T-cell (primary cell): ENCODE results near the gene MYO5C. TPM values are rescaled to one million over a fixed set of nuclear protein-coding genes. Genes with fewer than 3 reads are reported as not detected.
A peak's percentile ranks its signal among the peaks of the same experiment; 100 is the strongest.

ENCODE experiments used
- ATAC-seq, 4 experiments: fragments of 200-7000 bp in 3 of 4; fragments of 150-1000 bp in 1 of 4; cut with Tn5 transposase; replicated peaks in 1 of 4; 1 replicate in 3 of 4; 2 replicates in 1 of 4; pipeline ENCODE4 v1.10.0; 2021; ENCODE audit warnings: moderate library complexity in 3 of 4, mild to moderate bottlenecking in 2 of 4, moderate number of reproducible peaks in 1 of 4
- CTCF ChIA-PET, 2 donors: fragments of 300-600 bp; sonication (Branson Sonifier 250); formaldehyde crosslinking; loops; one replicate each; lab custom pipeline; 2022; ENCODE audit warnings: antibody characterized with exemption in 2 of 2; lab: Charles Lee
- POLR2A ChIA-PET, 2 donors: fragments of 300-600 bp; sonication (Branson Sonifier 250); formaldehyde crosslinking; loops; one replicate each; lab custom pipeline; 2022; ENCODE audit warnings: antibody characterized with exemption in 2 of 2; lab: Charles Lee
- DNase-seq, 35 experiments: peaks; one replicate each; pipeline versions ENCODE4 v3.0.0 to v3.0.0-alpha.2; 2013 to 2023
- H3K27ac ChIP-seq: one replicate; pipeline ENCODE4 v1.5.1; 2013; ENCODE audit warnings: low read length
- H3K27me3 ChIP-seq, 2 experiments: replicated peaks in 1 of 2; 1 replicate in 1 of 2; 2 replicates in 1 of 2; pipeline versions ENCODE4 v1.6.1 to v1.7.0; 2013; ENCODE audit warnings: low read length in 1 of 2, mixed read lengths in 1 of 2; ENCODE audit not compliant: control insufficient read depth in 2 of 2, insufficient read depth in 2 of 2; ENCODE audit errors: extremely low read depth in 1 of 2
- H3K36me3 ChIP-seq, 2 donors: 1 replicate in 1 of 2; 2 replicates in 1 of 2; pipeline versions ENCODE4 v1.6.1 to v1.7.0; 2013; ENCODE audit warnings: low read length in 1 of 2; ENCODE audit not compliant: control insufficient read depth in 2 of 2, insufficient read depth in 1 of 2; ENCODE audit errors: extremely low read depth in 1 of 2
- H3K4me1 ChIP-seq, 2 experiments: 1 replicate in 1 of 2; 2 replicates in 1 of 2; pipeline versions ENCODE4 v1.6.1 to v1.7.0; 2013; ENCODE audit warnings: low read length in 2 of 2, mixed read lengths in 1 of 2; ENCODE audit not compliant: insufficient read depth in 2 of 2, control insufficient read depth in 1 of 2; ENCODE audit errors: extremely low read depth in 1 of 2
- H3K4me3 ChIP-seq, 2 donors: 1 replicate in 1 of 2; 2 replicates in 1 of 2; pipeline versions ENCODE4 v1.5.1 to v1.7.0; 2013; ENCODE audit warnings: mild to moderate bottlenecking in 2 of 2, low read length in 1 of 2, moderate library complexity in 1 of 2; ENCODE audit not compliant: control insufficient read depth in 1 of 2; ENCODE audit errors: extremely low read depth in 1 of 2
- H3K9me3 ChIP-seq: 2 replicates; pipeline ENCODE4 v1.7.0; 2013
- H3K27ac Mint-ChIP-seq, 2 donors: one replicate each; pipeline ENCODE4 v1.8.0; 2020 to 2021; ENCODE audit warnings: mild to moderate bottlenecking in 2 of 2, mixed read lengths in 2 of 2
- H3K27me3 Mint-ChIP-seq, 2 donors: one replicate each; pipeline ENCODE4 v1.8.0; 2021 to 2022; ENCODE audit warnings: mixed read lengths in 2 of 2
- H3K36me3 Mint-ChIP-seq: one replicate; pipeline ENCODE4 v1.8.0; 2021; ENCODE audit warnings: mixed read lengths
- H3K4me1 Mint-ChIP-seq, 3 donors: one replicate each; pipeline ENCODE4 v1.8.0; 2020 to 2022; ENCODE audit warnings: mixed read lengths in 3 of 3, mild to moderate bottlenecking in 1 of 3
- H3K4me3 Mint-ChIP-seq, 3 donors: one replicate each; pipeline ENCODE4 v1.8.0; 2020 to 2022; ENCODE audit warnings: mild to moderate bottlenecking in 3 of 3, mixed read lengths in 3 of 3, moderate library complexity in 3 of 3
- H3K9me3 Mint-ChIP-seq, 3 donors: one replicate each; pipeline ENCODE4 v1.8.0; 2020 to 2022; ENCODE audit warnings: mixed read lengths in 3 of 3
- WGBS: methylation state at CpG from one replicate; pipeline ENCODE4 v1.1.5; 2013; ENCODE audit warnings: missing lambda C conversion rate; ENCODE audit not compliant: insufficient coverage; 5-methylcytosine and 5-hydroxymethylcytosine counted together
- total RNA-seq, 35 experiments: library from RNA in 6 of 35; stranded (reverse) in 6 of 35; fragments of 120-200 nt in 1 of 35; gene quantifications; one replicate each; pipeline versions ENCODE4 v1.2.1 to v1.2.4 and lab custom pipeline; 2013 to 2026

MYO5C gene
- total RNA-seq, 5 donors from 2014 or later (not counting 1 experiment from before 2014, with no cell fraction given) = 0.33 to 0.73 (median 0.53) TPM

DNA sequence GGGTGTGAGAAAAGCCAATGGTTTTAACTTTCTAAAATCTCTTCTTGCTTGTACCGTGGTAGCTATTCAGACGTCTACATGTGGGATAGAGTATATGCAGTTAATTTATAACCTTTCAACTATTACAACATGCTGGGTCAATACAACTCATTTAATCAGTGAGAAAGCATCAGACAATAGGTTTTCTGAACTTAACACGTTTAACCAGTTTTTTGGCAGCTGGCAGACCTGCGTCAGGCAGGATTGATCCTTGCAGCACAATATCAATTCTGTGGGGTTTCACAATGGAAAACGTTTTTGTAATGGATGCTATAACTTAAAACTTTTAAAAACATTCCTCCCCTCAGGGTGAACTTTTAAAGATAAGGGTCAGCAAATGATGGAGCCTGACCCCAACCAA lies 110.9 kb downstream of the MYO5C start:
- POLR2A ChIA-PET = interaction anchor here (0.6 to 1.2 kb wide), 2 partner anchors 36 to 128 kb away, joined by 3 to 4 read pairs; no protein-coding TSS in a partner anchor

DNA sequence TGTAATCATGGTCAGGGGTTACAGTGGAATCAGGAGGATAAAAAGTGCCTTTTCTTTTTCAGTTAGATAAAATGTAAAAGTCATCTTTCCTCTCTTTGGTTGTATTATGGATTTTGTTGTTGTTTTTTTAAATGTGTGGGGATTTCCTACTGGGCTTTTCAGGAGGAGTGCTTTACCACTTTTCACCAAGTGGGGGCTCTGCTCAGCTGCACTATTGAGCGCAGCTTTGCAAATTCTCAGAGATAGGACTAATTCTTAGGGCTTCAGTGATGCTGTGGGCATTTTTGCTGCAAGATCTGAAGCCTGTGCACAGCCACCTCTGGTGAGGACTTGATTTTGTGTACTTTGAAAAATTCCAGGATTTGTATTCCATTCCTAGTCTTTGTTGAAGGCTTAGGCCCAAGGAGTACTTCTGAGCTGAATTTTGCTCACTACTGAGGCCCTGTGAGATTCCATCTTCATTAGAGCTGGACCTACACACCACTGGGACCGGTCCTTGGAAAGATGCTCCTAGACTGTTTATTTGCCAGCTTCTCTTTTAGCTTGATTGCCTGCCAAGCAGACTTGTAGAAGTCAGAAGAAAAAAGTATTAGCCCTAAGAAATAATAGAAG lies 111.9 kb downstream of the MYO5C start:
- Histone ChIP-seq H3K27ac (no peak overlapping the region), H3K9me3 (no peaks in the 10 kb centered on the region), H3K36me3 (no peaks in the 10 kb centered on the region), H3K4me3 (no peak overlapping the region), H3K27me3 (no peaks in the 10 kb centered on the region), H3K4me1 (peaks cover 4 to 13% of the 10 kb centered on the region in 2 experiments)
- H3K27me3 Mint-ChIP-seq = no peaks in the 10 kb centered on the region
- ATAC-seq (no peak), DNase-seq (peak in 8 of 35 experiments; percentile 7 to 60 (median 16))
- peaks cover 3% of the 10 kb centered on the region for H3K36me3 Mint-ChIP-seq
- H3K4me3 Mint-ChIP-seq = no peak overlapping the region
- POLR2A ChIA-PET = interaction anchor here in 1 of 2 donors (1.2 kb wide), 1 partner anchor 37 kb away, joined by 4 read pairs; no protein-coding TSS in a partner anchor
- H3K9me3 Mint-ChIP-seq = no peaks in the 10 kb centered on the region
- CTCF ChIA-PET = interaction anchor here (0.7 to 2.0 kb wide), 5 partner anchors 13 to 43 kb away, joined by 3 to 11 read pairs (median 3); no protein-coding TSS in a partner anchor
- 86% methylated on average over 1 of the region's 2 CpGs for WGBS
- peaks cover 16 to 21% (median 20%) of the 10 kb centered on the region in 3 donors for H3K4me1 Mint-ChIP-seq
- no peak overlapping the region for H3K27ac Mint-ChIP-seq

More for the DNA sequence above, 110.9 kb downstream of the MYO5C start:
- Mint-ChIP-seq H3K9me3 (no peaks in the 10 kb centered on the region), H3K36me3 (no peaks in the 10 kb centered on the region), H3K27ac (no peak overlapping the region), H3K4me3 (no peak overlapping the region), H3K4me1 (peaks cover 12 to 17% (median 12%) of the 10 kb centered on the region in 3 donors), H3K27me3 (no peaks in the 10 kb centered on the region)
- H3K27ac ChIP-seq = no peak overlapping the region
- H3K9me3 ChIP-seq = no peaks in the 10 kb centered on the region
- DNase-seq = no peak
- ATAC-seq = no peak
- no peaks in the 10 kb centered on the region for H3K27me3 ChIP-seq
- CTCF ChIA-PET = interaction anchor here (0.8 to 2.0 kb wide), 5 partner anchors 14 to 42 kb away, joined by 3 to 11 read pairs (median 3); no protein-coding TSS in a partner anchor
- no peak overlapping the region for H3K4me3 ChIP-seq
- no peaks in the 10 kb centered on the region for H3K36me3 ChIP-seq
- no CpG with 5 or more reads among the region's 5 CpGs for WGBS
- H3K4me1 ChIP-seq = peaks cover 0 to 8% of the 10 kb centered on the region in 2 experiments

- Mint-ChIP-seq H3K27ac (no peak overlapping the region), H3K27me3 (no peaks in the 10 kb centered on the region), H3K36me3 (peaks cover 3% of the 10 kb centered on the region), H3K4me3 (no peak overlapping the region), H3K9me3 (no peaks in the 10 kb centered on the region), H3K4me1 (peaks cover 27 to 34% (median 33%) of the 10 kb centered on the region in 3 donors)
- POLR2A ChIA-PET = no interaction called here
- no peak overlapping the region for H3K4me3 ChIP-seq
- WGBS = no CpG with 5 or more reads among the region's 6 CpGs
- H3K9me3 ChIP-seq = no peaks in the 10 kb centered on the region
- no peaks in the 10 kb centered on the region for H3K36me3 ChIP-seq
- H3K27ac ChIP-seq = no peak overlapping the region
- CTCF ChIA-PET = no interaction called here
- H3K27me3 ChIP-seq = no peaks in the 10 kb centered on the region
- peaks cover 9 to 21% of the 10 kb centered on the region in 2 experiments for H3K4me1 ChIP-seq
- DNase-seq (no peak), ATAC-seq (no peak)
Observed at GRCh38 chr15:52181938-52182780, 113.4 kb downstream of the MYO5C start.

- no peak for DNase-seq
- H3K4me1 ChIP-seq = peaks cover 9 to 26% of the 10 kb centered on the region in 2 experiments
- H3K4me1 Mint-ChIP-seq = peaks cover 36 to 45% (median 41%) of the 10 kb centered on the region in 3 donors
- no peak for ATAC-seq
- no peaks in the 10 kb centered on the region for H3K27me3 Mint-ChIP-seq
- H3K4me3 ChIP-seq = peak overlapping the region; percentile 92 to 93
- no peaks in the 10 kb centered on the region for H3K9me3 Mint-ChIP-seq
- H3K4me3 Mint-ChIP-seq = peak overlapping the region; percentile 84 to 89 (median 88)
- no peaks in the 10 kb centered on the region for H3K36me3 ChIP-seq
- H3K27ac ChIP-seq = peak overlapping the region; percentile 98
- ChIA-PET POLR2A (interaction anchor here (0.6 to 2.1 kb wide), 3 partner anchors 16 to 342 kb away, joined by 4 to 6 read pairs (median 6); no protein-coding TSS in a partner anchor), CTCF (interaction anchor here in 1 of 2 donors (1.0 to 2.8 kb wide), 3 partner anchors 16 to 108 kb away, joined by 3 to 19 read pairs (median 4); no protein-coding TSS in a partner anchor)
- peaks cover 11% of the 10 kb centered on the region for H3K36me3 Mint-ChIP-seq
- H3K27ac Mint-ChIP-seq = peak overlapping the region; percentile 92 to 95
- no peaks in the 10 kb centered on the region for H3K27me3 ChIP-seq
- no peaks in the 10 kb centered on the region for H3K9me3 ChIP-seq
- WGBS = 82% methylated on average over 2 of the region's 10 CpGs
Observed at GRCh38 chr15:52180851-52181450, 114.7 kb downstream of the MYO5C start.

DNA sequence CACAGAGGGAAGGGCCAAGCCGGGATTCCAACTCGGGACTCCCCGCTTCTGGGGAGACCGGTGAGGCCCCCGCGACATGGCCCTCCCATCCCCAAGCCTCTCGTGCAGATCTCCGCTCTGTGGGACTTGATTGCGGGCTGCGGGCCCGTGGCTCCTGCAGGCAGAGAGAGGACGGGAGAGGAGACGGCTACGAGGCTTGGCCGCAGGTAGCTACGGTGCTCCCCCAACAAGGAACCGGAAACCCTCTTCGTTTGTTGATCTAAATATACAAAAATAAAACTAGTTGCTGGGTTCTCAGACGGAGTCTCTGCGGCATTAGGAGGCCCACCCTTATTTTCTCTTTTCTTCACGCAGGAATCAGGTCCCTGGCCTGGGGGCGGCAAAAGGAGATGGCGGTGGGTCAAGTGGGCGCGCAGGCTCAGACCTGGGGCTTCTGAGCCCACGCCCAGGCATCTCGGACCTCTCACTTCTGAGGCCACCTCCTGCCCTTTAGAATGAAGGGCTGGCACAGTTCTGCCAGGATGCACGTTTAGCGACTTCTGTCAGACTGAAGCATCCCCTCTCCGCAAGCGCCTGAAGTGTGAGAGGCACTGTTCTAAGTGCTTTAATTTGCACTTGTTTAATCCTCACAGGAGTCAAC lies 115.3 kb downstream of the MYO5C start:
- 13% methylated on average over 13 of the region's 31 CpGs for WGBS
- peak overlapping the region; percentile 92 to 95 for H3K27ac Mint-ChIP-seq
- Histone ChIP-seq H3K27ac (peak overlapping the region; percentile 98), H3K27me3 (no peaks in the 10 kb centered on the region), H3K4me1 (peaks cover 9 to 26% of the 10 kb centered on the region in 2 experiments), H3K9me3 (no peaks in the 10 kb centered on the region), H3K36me3 (no peaks in the 10 kb centered on the region), H3K4me3 (peak overlapping the region; percentile 92 to 93)
- ChIA-PET POLR2A (interaction anchor here in 1 of 2 donors (0.7 to 2.1 kb wide), 7 partner anchors 9 to 385 kb away, joined by 3 to 10 read pairs (median 6); no protein-coding TSS in a partner anchor), CTCF (interaction anchor here (0.6 to 2.8 kb wide), 5 partner anchors 15 to 108 kb away, joined by 3 to 19 read pairs (median 4); no protein-coding TSS in a partner anchor)
- H3K27me3 Mint-ChIP-seq = no peaks in the 10 kb centered on the region
- peaks cover 12% of the 10 kb centered on the region for H3K36me3 Mint-ChIP-seq
- H3K9me3 Mint-ChIP-seq = no peaks in the 10 kb centered on the region
- peak; percentile 31 to 49 (median 42) for ATAC-seq
- H3K4me3 Mint-ChIP-seq = peak overlapping the region; percentile 84 to 89 (median 88)
- peak in 34 of 35 experiments; percentile 10 to 81 (median 55) for DNase-seq
- H3K4me1 Mint-ChIP-seq = peaks cover 37 to 45% (median 43%) of the 10 kb centered on the region in 3 donors
